Activated naive CD8-positive, alpha-beta T cell treated with anti-CD3 and anti-CD28 coated beads, Interleukin-2, amount 50 U/mL, for 24 hours (primary cell): ENCODE results near the gene MTA1.

Experiments used
- ATAC-seq: fragments of 150-1000 bp; cut with Tn5 transposase; one replicate; pipeline ENCODE4 v1.10.0; 2021
- DNase-seq: peaks from one replicate; pipeline ENCODE4 v3.0.0; 2021
- H3K27ac Mint-ChIP-seq: one replicate; pipeline ENCODE4 v1.8.0; 2021; ENCODE audit warnings: mild to moderate bottlenecking, mixed read lengths
- H3K27me3 Mint-ChIP-seq: one replicate; pipeline ENCODE4 v1.8.0; 2021; ENCODE audit warnings: mixed read lengths
- H3K36me3 Mint-ChIP-seq: one replicate; pipeline ENCODE4 v1.8.0; 2021; ENCODE audit warnings: low read depth, mixed read lengths
- H3K4me1 Mint-ChIP-seq: one replicate; pipeline ENCODE4 v1.8.0; 2021; ENCODE audit warnings: mixed read lengths
- H3K4me3 Mint-ChIP-seq: one replicate; pipeline ENCODE4 v1.8.0; 2021; ENCODE audit warnings: mild to moderate bottlenecking, moderate library complexity, mixed read lengths
- H3K9me3 Mint-ChIP-seq: one replicate; pipeline ENCODE4 v1.8.0; 2021; ENCODE audit warnings: mixed read lengths

The MTA1 gene

GRCh38 chr14:105421723-105422615 lies 2.3 kb downstream of the MTA1 start:
- Mint-ChIP-seq H3K4me3 (peak overlapping the region; percentile 88), H3K27me3 (no peaks in the 10 kb centered on the region)
- ATAC-seq, result no peak

GRCh38 chr14:105422695-105423487 lies 3.3 kb downstream of the MTA1 start:
- Mint-ChIP-seq H3K27me3 (no peaks in the 10 kb centered on the region), H3K27ac (peak overlapping the region; percentile 87), H3K4me1 (peaks cover 29% of the 10 kb centered on the region), H3K4me3 (peak overlapping the region; percentile 88), H3K36me3 (peaks cover 32% of the 10 kb centered on the region), H3K9me3 (peaks cover 4% of the 10 kb centered on the region)
- no peak for DNase-seq
- no peak for ATAC-seq

More at GRCh38 chr14:105421723-105422615, 2.3 kb downstream of the MTA1 start:
- Mint-ChIP-seq H3K9me3 (peaks cover under 1% of the 10 kb centered on the region), H3K36me3 (peaks cover 26% of the 10 kb centered on the region), H3K4me1 (peaks cover 26% of the 10 kb centered on the region), H3K27ac (peak overlapping the region; percentile 87)
- no peak for DNase-seq

GRCh38 chr14:105423488-105424195 lies 4.0 kb downstream of the MTA1 start:
- H3K27ac Mint-ChIP-seq, result no peak overlapping the region
- H3K4me1 Mint-ChIP-seq, result peaks cover 34% of the 10 kb centered on the region
- peaks cover 4% of the 10 kb centered on the region for H3K9me3 Mint-ChIP-seq
- no peaks in the 10 kb centered on the region for H3K27me3 Mint-ChIP-seq
- H3K36me3 Mint-ChIP-seq, result peaks cover 38% of the 10 kb centered on the region
- DNase-seq (no peak), ATAC-seq (no peak)
- H3K4me3 Mint-ChIP-seq, result no peak overlapping the region

DNA sequence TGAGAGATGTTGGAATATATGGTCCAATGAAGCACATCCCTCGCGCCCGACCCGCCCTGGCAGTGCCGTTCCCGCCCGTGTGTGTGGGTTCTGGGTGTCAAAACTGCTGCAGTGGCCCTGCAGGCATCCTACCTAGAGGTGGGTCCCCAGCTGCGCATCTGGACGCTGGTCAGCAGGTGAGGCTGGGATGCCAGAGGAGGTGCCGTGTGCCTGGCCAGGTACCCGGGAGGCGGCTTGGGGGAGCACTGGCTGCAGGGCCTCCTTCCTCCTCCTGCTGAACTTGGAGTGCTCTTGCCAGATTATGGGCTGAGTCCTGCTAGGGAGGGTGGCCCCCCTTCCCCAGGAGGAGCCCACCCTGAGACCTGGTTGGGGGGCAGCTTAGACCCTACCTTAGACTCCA lies 5.2 kb downstream of the MTA1 start:
- no peak overlapping the region for H3K27ac Mint-ChIP-seq
- H3K27me3 Mint-ChIP-seq, result no peaks in the 10 kb centered on the region
- peaks cover 34% of the 10 kb centered on the region for H3K4me1 Mint-ChIP-seq
- H3K36me3 Mint-ChIP-seq, result peaks cover 46% of the 10 kb centered on the region
- H3K4me3 Mint-ChIP-seq, result no peak overlapping the region
- no peak for DNase-seq
- no peak for ATAC-seq
- H3K9me3 Mint-ChIP-seq, result peaks cover 4% of the 10 kb centered on the region

DNA sequence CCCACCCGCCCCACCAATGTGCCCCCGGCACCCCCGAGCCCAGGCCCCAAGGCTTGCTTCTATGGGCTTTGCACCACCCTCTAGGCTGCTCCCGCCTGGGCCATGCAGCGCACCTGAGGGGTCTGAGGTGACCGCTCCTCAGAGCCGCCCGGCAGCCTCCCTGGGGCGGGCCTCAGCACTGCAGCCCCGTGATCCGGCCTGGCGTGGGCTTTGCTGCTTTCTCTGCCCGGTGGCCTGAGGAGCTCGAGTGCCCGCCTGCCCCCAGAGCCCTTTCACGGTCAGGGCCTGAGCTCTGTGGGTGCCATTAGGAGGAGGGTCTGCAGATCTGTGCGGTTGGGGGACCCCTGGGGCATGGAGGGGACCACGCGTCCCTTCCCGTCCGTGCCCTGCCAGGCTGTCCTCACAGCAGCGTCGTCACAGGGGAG lies 6.2 kb downstream of the MTA1 start:
- no peak for ATAC-seq
- peaks cover 4% of the 10 kb centered on the region for H3K9me3 Mint-ChIP-seq
- no peak overlapping the region for H3K4me3 Mint-ChIP-seq
- H3K27ac Mint-ChIP-seq, result no peak overlapping the region
- no peak for DNase-seq
- H3K36me3 Mint-ChIP-seq, result peaks cover 56% of the 10 kb centered on the region
- peaks cover 34% of the 10 kb centered on the region for H3K4me1 Mint-ChIP-seq
- H3K27me3 Mint-ChIP-seq, result no peaks in the 10 kb centered on the region

DNA sequence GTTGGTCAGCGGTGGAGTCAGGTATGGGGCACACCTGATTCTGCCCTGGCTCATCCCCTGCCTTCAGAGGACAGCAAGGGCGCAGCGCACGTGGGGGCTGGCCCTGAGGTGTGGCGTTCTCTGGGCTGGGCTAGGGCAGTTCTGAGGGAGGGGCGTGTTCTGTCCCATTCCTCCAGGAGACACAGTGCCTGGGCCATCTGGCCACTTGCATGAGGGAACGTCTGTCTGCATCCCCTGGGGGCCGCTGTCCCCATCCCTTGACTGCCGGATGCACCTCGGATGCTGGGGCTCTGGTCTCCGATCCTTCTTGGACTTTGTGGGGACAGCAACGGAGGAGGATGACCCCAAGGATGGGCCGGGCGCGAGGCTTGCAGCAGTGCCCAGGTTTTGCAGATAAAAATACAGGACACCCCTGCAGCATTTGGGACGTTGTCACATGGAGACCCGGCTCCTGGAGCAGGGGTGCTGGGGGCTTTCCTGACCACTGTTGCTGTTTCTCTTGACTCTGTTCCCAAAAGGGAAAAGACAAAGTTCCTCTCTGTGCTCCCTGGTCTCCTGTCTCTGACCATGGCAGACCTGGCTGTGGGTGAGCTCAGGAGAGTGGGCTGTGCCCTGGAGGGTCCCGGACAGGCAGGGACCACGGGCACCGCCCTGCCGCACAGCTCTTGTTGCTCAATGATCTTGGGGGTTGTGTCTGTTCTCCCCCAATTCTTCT lies 6.9 kb downstream of the MTA1 start:
- Mint-ChIP-seq H3K4me3 (no peak overlapping the region), H3K27ac (no peak overlapping the region), H3K27me3 (no peaks in the 10 kb centered on the region), H3K4me1 (peaks cover 31% of the 10 kb centered on the region), H3K36me3 (peaks cover 59% of the 10 kb centered on the region), H3K9me3 (peaks cover 4% of the 10 kb centered on the region)
- no peak for DNase-seq
- ATAC-seq, result no peak

GRCh38 chr14:105427412-105427811 lies 7.8 kb downstream of the MTA1 start:
- ATAC-seq (no peak), DNase-seq (no peak)
- Mint-ChIP-seq H3K27me3 (no peaks in the 10 kb centered on the region), H3K4me3 (no peak overlapping the region), H3K4me1 (peaks cover 23% of the 10 kb centered on the region), H3K27ac (no peak overlapping the region), H3K9me3 (peaks cover 4% of the 10 kb centered on the region), H3K36me3 (peaks cover 53% of the 10 kb centered on the region)

DNA sequence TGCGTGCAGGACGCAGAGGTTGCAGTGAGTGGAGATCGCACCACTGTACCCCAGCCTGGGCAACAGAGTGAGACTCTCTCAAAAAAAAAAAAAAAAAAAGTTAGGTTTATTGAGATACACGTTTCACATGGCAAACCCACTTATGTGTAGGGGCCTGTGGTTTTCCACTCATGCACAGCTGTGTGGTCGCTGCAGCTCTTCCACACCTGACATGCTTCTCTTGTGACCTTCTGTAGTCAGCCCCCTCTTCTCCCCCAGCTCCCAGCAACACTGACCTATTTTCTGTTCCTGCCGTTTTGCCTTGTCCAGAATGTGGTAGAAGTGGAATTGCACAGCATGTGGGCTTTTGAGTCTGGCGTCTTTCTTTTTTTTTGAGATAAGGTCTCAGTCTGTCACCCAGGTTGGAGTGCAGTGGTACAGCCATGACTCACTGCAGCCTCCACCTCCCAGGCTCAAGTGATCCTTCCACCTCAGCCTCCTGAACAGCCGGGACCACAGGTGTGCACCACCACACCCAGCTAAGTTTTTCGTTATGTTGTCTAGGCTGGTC lies 8.4 kb downstream of the MTA1 start:
- no peak for DNase-seq
- ATAC-seq, result no peak
- peaks cover 18% of the 10 kb centered on the region for H3K4me1 Mint-ChIP-seq
- H3K27me3 Mint-ChIP-seq, result no peaks in the 10 kb centered on the region
- no peak overlapping the region for H3K4me3 Mint-ChIP-seq
- H3K9me3 Mint-ChIP-seq, result peaks cover 4% of the 10 kb centered on the region
- peaks cover 48% of the 10 kb centered on the region for H3K36me3 Mint-ChIP-seq
- no peak overlapping the region for H3K27ac Mint-ChIP-seq

- no peak overlapping the region for H3K27ac Mint-ChIP-seq
- H3K27me3 Mint-ChIP-seq, result no peaks in the 10 kb centered on the region
- peaks cover 4% of the 10 kb centered on the region for H3K9me3 Mint-ChIP-seq
- peaks cover 18% of the 10 kb centered on the region for H3K4me1 Mint-ChIP-seq
- ATAC-seq (no peak), DNase-seq (no peak)
- peaks cover 49% of the 10 kb centered on the region for H3K36me3 Mint-ChIP-seq
- H3K4me3 Mint-ChIP-seq, result no peak overlapping the region
These were observed 10.4 kb downstream of the MTA1 start for GRCh38 chr14:105430042-105430441.

GRCh38 chr14:105430565-105430964 lies 10.9 kb downstream of the MTA1 start:
- no peak overlapping the region for H3K4me3 Mint-ChIP-seq
- H3K4me1 Mint-ChIP-seq, result peaks cover 20% of the 10 kb centered on the region
- H3K36me3 Mint-ChIP-seq, result peaks cover 51% of the 10 kb centered on the region
- DNase-seq, result no peak
- H3K27ac Mint-ChIP-seq, result no peak overlapping the region
- ATAC-seq, result no peak
- H3K9me3 Mint-ChIP-seq, result peaks cover 4% of the 10 kb centered on the region
- no peaks in the 10 kb centered on the region for H3K27me3 Mint-ChIP-seq

- peaks cover 21% of the 10 kb centered on the region for H3K4me1 Mint-ChIP-seq
- H3K4me3 Mint-ChIP-seq, result no peak overlapping the region
- no peak overlapping the region for H3K27ac Mint-ChIP-seq
- peaks cover 50% of the 10 kb centered on the region for H3K36me3 Mint-ChIP-seq
- ATAC-seq (no peak), DNase-seq (no peak)
- H3K27me3 Mint-ChIP-seq, result no peaks in the 10 kb centered on the region
- H3K9me3 Mint-ChIP-seq, result peaks cover 4% of the 10 kb centered on the region
These were observed 11.6 kb downstream of the MTA1 start for GRCh38 chr14:105431256-105431655.

DNA sequence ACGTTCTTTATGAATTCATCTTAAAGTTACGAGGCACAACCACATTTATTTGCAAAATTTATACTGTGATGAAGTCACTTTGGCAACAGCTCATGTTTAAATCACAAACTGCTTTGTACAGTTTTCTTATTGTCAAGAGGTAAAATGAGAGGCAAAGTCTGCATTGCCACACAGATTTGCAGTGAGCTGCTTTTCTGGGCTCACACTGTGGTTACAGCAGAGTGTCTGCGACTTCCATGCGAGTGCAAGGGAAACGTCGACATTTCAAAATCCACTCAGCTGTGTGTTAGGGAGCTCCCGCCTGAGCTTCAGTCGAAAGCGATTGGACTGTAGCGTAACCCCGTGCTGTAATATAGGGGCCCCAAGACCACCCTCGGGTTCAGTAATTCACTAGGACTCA lies 13.0 kb downstream of the MTA1 start:
- ATAC-seq (no peak), DNase-seq (no peak)
- H3K4me1 Mint-ChIP-seq, result peaks cover 13% of the 10 kb centered on the region
- H3K36me3 Mint-ChIP-seq, result peaks cover 39% of the 10 kb centered on the region
- H3K4me3 Mint-ChIP-seq, result no peak overlapping the region
- H3K9me3 Mint-ChIP-seq, result no peaks in the 10 kb centered on the region
- H3K27me3 Mint-ChIP-seq, result no peaks in the 10 kb centered on the region
- no peak overlapping the region for H3K27ac Mint-ChIP-seq

- Mint-ChIP-seq H3K4me1 (peaks cover 10% of the 10 kb centered on the region), H3K27me3 (no peaks in the 10 kb centered on the region), H3K27ac (no peak overlapping the region)
These were observed 13.6 kb downstream of the MTA1 start for GRCh38 chr14:105433161-105433605.

GRCh38 chr14:105436402-105436801 lies 16.8 kb downstream of the MTA1 start:
- H3K4me1 Mint-ChIP-seq, result peaks cover 8% of the 10 kb centered on the region
- H3K27ac Mint-ChIP-seq, result no peak overlapping the region
- no peaks in the 10 kb centered on the region for H3K27me3 Mint-ChIP-seq
- ATAC-seq (no peak), DNase-seq (no peak)
- no peak overlapping the region for H3K4me3 Mint-ChIP-seq
- H3K36me3 Mint-ChIP-seq, result peaks cover 11% of the 10 kb centered on the region
- H3K9me3 Mint-ChIP-seq, result no peaks in the 10 kb centered on the region

More at GRCh38 chr14:105433161-105433605, 13.6 kb downstream of the MTA1 start:
- no peak for ATAC-seq
- DNase-seq, result no peak
- Mint-ChIP-seq H3K4me3 (no peak overlapping the region), H3K36me3 (peaks cover 36% of the 10 kb centered on the region), H3K9me3 (no peaks in the 10 kb centered on the region)
